Smooth muscle cell of the brain vasculature (primary cell): ENCODE data around the gene TAF11L14.
"Not testable (repeated sequence)": the region's sequence is repeated elsewhere in the genome, so short reads cannot be mapped to it uniquely, and the experiment has no call there.

Experiments used
- DNase-seq: peaks from one replicate; pipeline ENCODE4 v3.0.0-alpha.2; 2012; ENCODE audit warnings: low read depth, low spot score

The TAF11L14 gene

GRCh38 chr5:17634160-17634559, at the start of gene TAF11L14:
Gene TAF11L14 (plus strand): TSS chr5:17634460.
- no peak for DNase-seq

- not testable (repeated sequence) for DNase-seq
Measured at GRCh38 chr5:17585658-17586057, 48.6 kb upstream of the TAF11L14 start, which contains the start of gene TAF11L7. Gene TAF11L7 (minus strand): TSS chr5:17585758.

- DNase-seq = not testable (repeated sequence)
Measured at GRCh38 chr5:17590860-17591259, 43.4 kb upstream of the TAF11L14 start, which contains the start of gene TAF11L8. Gene TAF11L8 (minus strand): TSS chr5:17590960.

GRCh38 chr5:17594255-17594654, 40.0 kb upstream of the TAF11L14 start, which contains the start of gene TAF11L9:
Gene TAF11L9 (minus strand): TSS chr5:17594394.
- not testable (repeated sequence) for DNase-seq

- not testable (repeated sequence) for DNase-seq
Measured at GRCh38 chr5:17597728-17598127, 36.5 kb upstream of the TAF11L14 start, which contains the start of gene TAF11L10. Gene TAF11L10 (minus strand): TSS chr5:17597828.

- not testable (repeated sequence) for DNase-seq
Measured at GRCh38 chr5:17603880-17604279, 30.4 kb upstream of the TAF11L14 start, which contains the start of gene TAF11L11. Gene TAF11L11 (plus strand): TSS chr5:17604183.

- no peak for DNase-seq
Measured at GRCh38 chr5:17604951-17605350, 29.3 kb upstream of the TAF11L14 start.

- not testable (repeated sequence) for DNase-seq
Measured at GRCh38 chr5:17607461-17607860, 26.8 kb upstream of the TAF11L14 start.

- not testable (repeated sequence) for DNase-seq
Measured at GRCh38 chr5:17610092-17610491, 24.2 kb upstream of the TAF11L14 start, which contains the start of gene TAF11L12. Gene TAF11L12 (plus strand): TSS chr5:17610392.

GRCh38 chr5:17614872-17615605, 19.2 kb upstream of the TAF11L14 start:
- DNase-seq = no peak

GRCh38 chr5:17619354-17619753, 14.9 kb upstream of the TAF11L14 start:
- DNase-seq = no peak

GRCh38 chr5:17620627-17621026, 13.6 kb upstream of the TAF11L14 start:
- DNase-seq = no peak

- no peak for DNase-seq
Measured at GRCh38 chr5:17625686-17626085, 8.6 kb upstream of the TAF11L14 start.

GRCh38 chr5:17631788-17632187, 2.5 kb upstream of the TAF11L14 start, which contains the start of gene TAF11L13:
Gene TAF11L13 (plus strand): TSS chr5:17632088.
- not testable (repeated sequence) for DNase-seq

GRCh38 chr5:17649232-17649631, 15.0 kb downstream of the TAF11L14 start:
- not testable (repeated sequence) for DNase-seq

- not testable (repeated sequence) for DNase-seq
Measured at GRCh38 chr5:17655201-17655759, 21.0 kb downstream of the TAF11L14 start.

GRCh38 chr5:17655921-17656320, 21.7 kb downstream of the TAF11L14 start:
- DNase-seq = no peak

- no peak for DNase-seq
Measured at GRCh38 chr5:17663182-17663581, 28.9 kb downstream of the TAF11L14 start.

- DNase-seq = no peak
Measured at GRCh38 chr5:17665836-17666235, 31.6 kb downstream of the TAF11L14 start.

GRCh38 chr5:17666726-17667235, 32.5 kb downstream of the TAF11L14 start:
- DNase-seq = no peak

- DNase-seq = no peak
Measured at GRCh38 chr5:17670353-17670752, 36.1 kb downstream of the TAF11L14 start.

GRCh38 chr5:17678751-17679324, 44.6 kb downstream of the TAF11L14 start:
- no peak for DNase-seq
